Ectodermal cell (in vitro differentiated cells): ENCODE results near the gene SIMC1.
"Not testable (repeated sequence)": the region's sequence is repeated elsewhere in the genome, so short reads cannot be mapped to it uniquely, and the experiment has no call there.

Experiments
- H3K27ac ChIP-seq: 2 replicates; pipeline ENCODE4 v1.7.0; 2013; ENCODE audit warnings: mild to moderate bottlenecking, low read depth, low read length; ENCODE audit not compliant: insufficient read depth, poor library complexity, severe bottlenecking
- H3K27me3 ChIP-seq: 2 replicates; pipeline ENCODE4 v1.7.0; 2013; ENCODE audit warnings: mild to moderate bottlenecking, low read length; ENCODE audit not compliant: insufficient read depth, control insufficient read depth, poor library complexity, severe bottlenecking
- H3K36me3 ChIP-seq: one replicate; pipeline ENCODE4 v1.7.0; 2013; ENCODE audit warnings: low read length; ENCODE audit not compliant: control insufficient read depth, insufficient read depth
- H3K4me1 ChIP-seq: one replicate; pipeline ENCODE4 v1.7.0; 2013; ENCODE audit warnings: low read length; ENCODE audit not compliant: control insufficient read depth, insufficient read depth
- H3K4me3 ChIP-seq: 2 replicates; pipeline ENCODE4 v1.7.0; 2013; ENCODE audit warnings: low read depth, low read length, control low read depth; ENCODE audit not compliant: insufficient read depth
- H3K9me3 ChIP-seq: 2 replicates; pipeline ENCODE4 v1.7.0; 2013; ENCODE audit warnings: mild to moderate bottlenecking, low read length, moderate library complexity; ENCODE audit not compliant: control insufficient read depth
- WGBS, 2 experiments: methylation state at CpG; one replicate each; pipeline ENCODE4 v1.1.7; 2013; ENCODE audit warnings: missing lambda C conversion rate in 2 of 2; 5-methylcytosine and 5-hydroxymethylcytosine counted together

The SIMC1 gene

DNA sequence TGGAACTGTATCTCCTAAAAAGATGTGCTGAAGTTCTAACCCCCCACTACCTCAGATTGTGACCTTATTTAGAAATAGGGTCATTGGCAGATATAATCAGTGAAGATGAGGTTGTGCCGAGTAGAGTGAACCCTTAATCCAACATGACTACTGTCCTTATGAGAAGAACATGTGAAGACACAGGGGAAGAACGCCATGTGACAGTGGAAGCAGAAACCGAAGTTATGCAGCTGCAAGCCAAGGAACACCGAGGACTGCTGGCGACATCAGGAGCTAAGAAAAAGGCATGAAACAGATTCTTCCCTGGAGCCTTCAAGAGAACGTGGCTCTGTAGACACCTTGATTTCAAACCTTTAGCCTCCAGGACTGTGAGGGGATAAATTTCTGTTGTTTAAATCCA is 6.8 kb downstream of the SIMC1 start:
- 88 to 95% methylated on average over 1 of the region's 6 CpGs for WGBS, 2 experiments
- H3K27ac ChIP-seq, H3K4me3 ChIP-seq, H3K27me3 ChIP-seq, H3K36me3 ChIP-seq, H3K9me3 ChIP-seq, H3K4me1 ChIP-seq: not testable (repeated sequence)

DNA sequence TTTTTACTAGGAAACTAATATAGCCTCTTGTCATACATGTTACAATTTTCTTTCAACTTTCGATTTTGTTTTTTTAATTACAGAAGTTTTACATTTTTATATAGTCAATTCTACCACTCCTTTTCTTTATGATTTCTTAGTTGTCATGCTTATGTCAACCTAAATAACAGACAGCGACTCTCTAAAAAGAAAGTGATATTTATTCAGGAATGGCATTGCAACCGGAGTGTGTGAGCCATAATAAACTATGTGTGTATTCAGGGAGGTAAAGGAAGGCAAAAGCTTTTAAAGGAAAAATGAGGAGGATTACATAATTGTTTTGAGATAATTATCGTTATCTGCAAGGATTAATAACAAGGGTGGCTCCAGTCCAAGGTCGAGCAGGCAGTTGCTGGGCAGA is 7.3 kb downstream of the SIMC1 start:
- not testable (repeated sequence) for H3K27ac ChIP-seq, H3K36me3 ChIP-seq, H3K4me3 ChIP-seq, H3K27me3 ChIP-seq, H3K4me1 ChIP-seq, H3K9me3 ChIP-seq
- WGBS, 2 experiments, result 93 to 95% methylated on average over 2 to 3 of the region's 5 CpGs

DNA sequence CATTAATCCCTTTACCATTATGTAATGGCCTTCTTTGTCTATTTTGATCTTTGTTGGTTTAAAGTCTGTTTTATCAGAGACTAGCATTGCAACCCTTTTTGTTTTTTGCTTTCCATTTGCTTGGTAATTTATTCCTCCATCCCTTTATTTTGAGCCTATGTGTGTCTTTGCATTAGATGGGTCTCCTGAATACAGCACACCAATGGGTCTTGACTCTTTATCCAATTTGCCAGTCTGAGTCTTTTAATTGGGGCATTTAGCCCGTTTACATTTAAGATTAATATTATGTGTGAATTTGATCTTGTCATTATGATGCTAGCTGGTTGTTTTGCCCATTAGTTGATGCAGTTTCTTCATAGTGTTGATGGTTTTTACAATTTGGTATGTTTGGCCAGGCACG is 12.5 kb downstream of the SIMC1 start:
- H3K4me1 ChIP-seq, H3K27me3 ChIP-seq: not testable (repeated sequence)

DNA sequence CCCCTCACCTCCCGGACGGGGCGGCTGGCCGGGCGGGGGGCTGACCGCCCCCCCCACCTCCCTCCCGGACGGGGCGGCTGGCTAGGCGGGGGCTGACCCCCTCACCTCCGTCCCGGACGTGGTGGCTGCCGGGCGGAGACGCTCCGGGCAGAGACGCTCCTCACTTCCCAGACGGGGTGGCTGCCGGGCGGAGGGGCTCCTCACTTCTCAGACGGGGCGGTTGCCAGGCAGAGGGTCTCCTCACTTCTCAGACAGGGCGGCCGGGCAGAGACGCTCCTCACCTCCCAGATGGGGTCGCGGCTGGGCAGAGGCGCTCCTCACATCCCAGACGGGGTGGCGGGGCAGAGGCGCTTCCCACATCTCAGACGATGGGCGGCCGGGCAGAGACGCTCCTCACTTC is 13.9 kb downstream of the SIMC1 start:
- H3K27ac ChIP-seq, H3K4me3 ChIP-seq, H3K36me3 ChIP-seq, H3K4me1 ChIP-seq, H3K27me3 ChIP-seq, H3K9me3 ChIP-seq: not testable (repeated sequence)
- WGBS, 2 experiments, result 95 to 97% methylated on average over 31 to 33 of the region's 36 CpGs

More for the DNA sequence above, 12.5 kb downstream of the SIMC1 start:
- whole genome bisulfite sequencing, 2 experiments, result 100% methylated on average over 1 of the region's 2 CpGs
- not testable (repeated sequence) for H3K36me3 ChIP-seq, H3K9me3 ChIP-seq, H3K27ac ChIP-seq, H3K4me3 ChIP-seq

DNA sequence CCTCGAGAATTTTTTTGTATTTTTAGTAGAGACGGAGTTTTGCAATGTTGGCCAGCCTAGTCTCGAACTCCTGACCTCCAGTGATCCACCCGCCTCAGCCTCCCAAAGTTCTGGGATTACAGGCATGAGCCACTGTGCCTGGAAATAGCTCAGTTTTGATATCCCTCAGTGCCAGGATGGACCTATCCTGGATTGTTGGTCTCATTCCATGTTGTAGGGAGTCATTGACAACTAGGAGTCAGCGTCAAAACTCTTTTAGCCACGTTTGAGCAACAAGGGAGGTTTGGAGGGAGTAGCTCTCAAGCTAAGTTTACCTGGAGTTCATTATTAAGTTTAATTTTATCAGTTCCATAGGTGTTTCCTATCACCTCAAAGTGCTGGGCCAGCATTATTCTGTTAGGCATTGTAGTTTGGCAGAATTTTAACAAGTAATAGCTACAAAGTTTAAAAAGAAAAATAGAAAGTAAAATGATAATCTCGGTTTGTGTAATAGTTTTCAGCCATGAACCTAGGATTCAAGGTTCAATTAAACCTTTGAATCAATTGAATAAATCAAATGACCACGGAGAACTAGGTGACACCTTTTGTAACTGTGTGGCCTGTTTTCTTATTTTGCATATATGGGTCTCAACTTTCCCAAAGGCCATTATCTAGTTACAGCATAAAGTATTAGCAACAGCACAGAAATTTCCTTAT is 15.3 kb downstream of the SIMC1 start:
- not testable (repeated sequence) for H3K27me3 ChIP-seq, H3K4me3 ChIP-seq, H3K36me3 ChIP-seq, H3K27ac ChIP-seq, H3K9me3 ChIP-seq, H3K4me1 ChIP-seq
- 93 to 96% methylated on average over 4 to 7 of the region's 8 CpGs for WGBS, 2 experiments

DNA sequence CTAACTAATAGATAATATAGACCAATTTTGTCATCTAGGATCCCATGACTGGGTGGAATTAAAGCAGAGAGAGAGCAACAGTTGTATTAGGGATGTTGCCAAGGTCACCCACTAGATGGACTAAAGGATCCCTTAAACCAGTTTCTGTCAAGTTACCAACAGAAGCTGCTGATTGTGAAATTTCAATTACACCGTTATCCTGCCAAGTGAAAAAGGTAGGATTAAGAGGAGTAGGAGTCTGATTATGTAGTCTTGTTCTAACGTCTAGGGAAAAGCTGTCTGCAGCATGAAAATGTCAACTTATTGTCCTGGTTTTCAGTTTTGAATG is 15.8 kb downstream of the SIMC1 start:
- no CpG with 5 or more reads among the region's 2 CpGs for WGBS, 2 experiments
- H3K4me1 ChIP-seq, H3K27ac ChIP-seq: not testable (repeated sequence)

DNA sequence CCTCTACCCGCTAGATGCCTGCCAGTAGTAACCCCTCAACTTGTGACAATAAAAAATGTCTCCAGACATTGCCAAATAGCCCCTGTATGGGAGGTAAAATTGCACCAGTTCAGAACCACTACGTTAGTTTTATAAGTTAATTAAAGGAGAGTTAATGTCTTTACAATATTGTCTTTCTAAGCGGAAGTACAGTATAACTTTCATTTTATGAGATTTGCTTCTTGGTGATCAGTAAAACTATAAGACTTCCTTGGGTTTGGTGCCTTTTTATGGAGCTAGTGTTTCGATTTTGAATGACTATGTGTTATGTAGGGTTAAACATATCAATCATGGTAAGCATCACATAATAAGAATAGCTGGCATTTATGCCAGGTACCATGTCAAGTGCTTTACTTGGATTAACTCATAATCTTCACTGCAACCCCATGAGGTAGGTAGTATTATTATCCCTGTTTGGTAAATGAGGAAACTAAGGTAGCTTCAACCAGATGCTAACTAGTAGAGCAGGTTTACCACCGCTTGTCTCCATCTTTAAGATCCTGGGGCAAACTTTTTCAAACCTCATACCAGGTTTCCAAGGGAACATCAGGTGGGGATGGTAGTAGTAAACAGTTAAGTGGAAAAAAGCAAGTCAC is 19.8 kb downstream of the SIMC1 start:
- WGBS, 2 experiments, result 98 to 100% methylated on average over 1 to 2 of the region's 5 CpGs
- not testable (repeated sequence) for H3K4me3 ChIP-seq, H3K36me3 ChIP-seq, H3K27me3 ChIP-seq, H3K27ac ChIP-seq, H3K4me1 ChIP-seq, H3K9me3 ChIP-seq

More for the DNA sequence above, 15.8 kb downstream of the SIMC1 start:
- H3K36me3 ChIP-seq, H3K9me3 ChIP-seq, H3K4me3 ChIP-seq, H3K27me3 ChIP-seq: not testable (repeated sequence)

DNA sequence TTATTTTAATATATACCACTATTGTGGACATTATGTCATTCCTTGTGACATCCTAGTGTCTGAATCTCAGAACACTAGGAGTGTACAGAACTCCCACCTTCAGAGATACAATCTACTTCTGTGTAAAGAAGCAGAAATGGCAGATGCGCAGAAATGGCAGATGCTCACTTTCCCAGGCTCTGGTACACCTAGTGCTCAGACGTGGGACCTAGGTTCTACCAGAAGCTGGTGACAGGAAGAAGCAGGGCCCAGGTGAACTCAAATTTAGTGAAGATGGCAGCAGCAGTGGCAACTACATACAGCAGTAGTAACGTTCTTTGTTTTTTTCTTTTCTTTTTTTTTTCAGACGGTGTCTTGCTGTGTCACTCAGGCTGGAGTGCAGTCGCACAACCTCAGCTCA is 22.5 kb downstream of the SIMC1 start:
- not testable (repeated sequence) for H3K27me3 ChIP-seq, H3K4me3 ChIP-seq, H3K9me3 ChIP-seq, H3K4me1 ChIP-seq, H3K27ac ChIP-seq, H3K36me3 ChIP-seq
- WGBS, 2 experiments, result 94 to 96% methylated on average over 3 of the region's 5 CpGs

DNA sequence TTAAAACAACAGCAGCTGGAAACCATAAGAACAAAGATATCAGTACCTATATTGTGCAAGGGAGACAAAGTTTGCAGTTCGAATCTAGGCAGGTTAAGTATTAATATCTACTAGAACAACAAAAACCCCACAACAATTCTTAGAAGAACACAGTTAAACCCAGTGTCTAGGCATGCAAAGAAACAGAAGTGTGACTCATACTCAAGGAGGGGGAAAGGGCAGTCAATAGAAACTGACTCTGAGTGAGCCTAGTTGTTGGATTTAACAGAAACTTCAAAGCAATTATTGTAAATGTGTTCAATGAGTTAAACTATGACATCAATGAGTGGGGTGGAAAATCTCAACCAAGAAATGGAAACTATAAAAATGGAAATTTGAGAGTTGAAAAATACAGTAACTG is 28.2 kb downstream of the SIMC1 start:
- not testable (repeated sequence) for H3K4me3 ChIP-seq, H3K4me1 ChIP-seq

DNA sequence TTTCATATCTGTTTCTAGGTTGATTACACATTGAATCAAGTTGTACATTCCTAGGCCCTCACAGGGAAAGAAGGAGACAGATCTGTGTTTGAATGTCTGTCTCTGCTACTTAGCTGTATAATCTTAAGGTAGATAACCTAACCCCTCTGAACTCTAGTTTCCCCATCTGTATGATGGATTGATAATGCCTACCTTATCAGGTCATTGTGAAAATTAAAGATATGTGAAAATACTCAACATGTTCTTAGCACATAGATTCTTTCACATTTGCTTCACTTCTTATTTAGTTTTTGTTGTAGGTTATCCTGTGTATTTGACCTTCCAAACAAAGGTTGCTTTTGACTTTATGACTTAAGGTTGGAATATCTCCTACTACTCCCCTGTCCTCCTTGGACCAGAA is 50.8 kb downstream of the SIMC1 start:
- not testable (repeated sequence) for H3K27ac ChIP-seq, H3K9me3 ChIP-seq, H3K4me1 ChIP-seq, H3K36me3 ChIP-seq, H3K27me3 ChIP-seq, H3K4me3 ChIP-seq

More for the DNA sequence above, 28.2 kb downstream of the SIMC1 start:
- H3K27me3 ChIP-seq, H3K9me3 ChIP-seq, H3K27ac ChIP-seq, H3K36me3 ChIP-seq: not testable (repeated sequence)
- WGBS, 2 experiments, result no CpG with 5 or more reads among the region's 1 CpG
